Left lobe of liver (tissue), 2 donors: ENCODE results near the gene TYMP. TPM values are rescaled to one million over a fixed set of nuclear protein-coding genes. Genes with fewer than 3 reads are reported as not detected.
"Not testable (repeated sequence)": the region's sequence is repeated elsewhere in the genome, so short reads cannot be mapped to it uniquely, and the experiment has no call there.

Experiments used
- ATAC-seq: fragments of 200-7000 bp; cut with Tn5 transposase; one replicate; pipeline ENCODE4 v1.9.1; 2020; ENCODE audit warnings: mild to moderate bottlenecking, moderate library complexity
- DNase-seq: peaks from one replicate; pipeline ENCODE4 v3.0.0-alpha.2; 2020; ENCODE audit warnings: low spot score
- total RNA-seq: library from RNA; stranded (reverse); gene quantifications from one replicate; pipeline ENCODE4 v1.2.1, GENCODE V29; 2021
- donor health status: DM: no; HTN: no; CAD: no; lungs with moderate emphysema.
- donor health status: DM: no; HTN: yes; CAD: no.

The TYMP gene
- total RNA-seq, 1 donor from 2014 or later: 80.0 TPM

DNA sequence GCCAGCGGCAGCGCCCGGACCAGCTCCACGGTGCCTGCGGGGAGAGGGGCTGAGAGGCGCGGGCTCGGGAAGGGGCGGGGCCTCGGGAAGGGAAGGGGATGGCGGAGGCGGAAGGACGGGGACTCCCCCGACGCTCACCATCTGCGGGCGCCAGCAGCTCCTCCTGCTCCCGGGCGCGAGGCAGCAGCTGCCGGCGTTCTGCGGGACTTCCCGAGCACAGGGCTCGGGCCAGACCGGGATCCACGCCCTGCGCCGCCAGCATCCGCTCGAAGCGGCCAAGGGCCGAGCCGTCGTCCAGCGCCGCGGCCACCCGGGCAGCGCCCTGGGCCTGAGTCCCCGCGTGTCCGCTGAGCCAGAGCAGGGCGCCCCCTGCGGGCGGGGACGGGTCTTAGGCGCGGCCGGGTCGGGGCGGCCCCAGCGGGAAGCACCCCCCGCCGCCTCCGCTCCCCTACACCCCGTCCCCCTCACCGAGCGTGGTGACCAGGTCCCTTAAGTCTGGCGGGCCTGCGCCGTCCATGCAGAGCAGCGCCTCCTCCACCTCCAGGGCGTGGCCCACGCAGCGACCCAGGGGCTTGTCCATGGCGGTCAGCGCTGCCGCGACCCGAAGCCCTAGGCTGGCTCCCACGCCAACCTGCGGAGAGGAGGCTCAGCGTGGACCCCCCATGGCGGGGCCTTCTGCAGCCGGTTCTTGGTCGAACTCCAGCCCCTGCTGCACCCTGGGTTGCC is 3.5 kb downstream of the TYMP start:
- DNase-seq: peak; percentile 84
- ATAC-seq: peak; percentile 35

- no peak for DNase-seq
These were observed 4.0 kb downstream of the TYMP start for GRCh38 chr22:50525858-50526107.

DNA sequence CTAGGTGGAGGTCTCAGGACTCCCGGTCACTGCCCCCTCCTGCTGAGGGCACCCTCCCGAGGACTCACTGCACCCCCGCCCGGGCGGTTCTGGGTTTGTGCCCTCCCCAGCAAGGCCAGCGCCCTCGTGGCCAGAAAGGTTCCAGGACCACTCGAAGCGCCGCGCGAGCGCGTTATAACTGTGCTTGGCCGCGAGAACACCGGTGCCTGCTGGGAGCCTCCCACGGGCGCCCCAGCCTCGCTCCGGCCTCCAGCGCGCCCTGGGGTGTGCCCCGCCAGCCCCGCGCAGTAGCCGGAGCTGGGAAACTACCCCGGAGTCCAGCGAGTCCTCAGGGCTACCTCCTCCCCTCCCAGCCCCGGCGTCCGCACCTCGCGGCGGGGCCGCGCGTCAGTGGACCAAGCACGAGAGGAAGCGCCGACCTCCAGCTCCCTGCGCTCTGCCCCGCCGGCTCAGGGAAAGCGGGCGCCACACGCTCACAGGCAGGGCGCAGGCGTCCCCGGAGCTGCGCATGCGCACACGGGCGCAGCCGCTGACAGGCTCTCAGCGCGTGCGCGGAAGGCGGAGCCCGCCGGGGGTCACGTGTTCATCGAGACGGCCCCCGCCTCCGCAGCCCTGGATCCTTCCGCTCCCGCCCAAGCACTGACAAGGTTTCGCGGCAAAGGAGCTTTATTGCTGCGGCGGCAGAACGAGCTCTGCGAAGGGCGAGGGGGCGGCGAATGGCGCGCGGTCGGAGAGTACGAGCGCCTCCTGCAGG is 4.5 kb downstream of the TYMP start, which contains the start of gene SCO2:
Gene SCO2, minus strand, starts transcription at position 495 of the 754 bp plus-strand sequence. CDS start 1,187 bp downstream, outside the sequence.
- DNase-seq: peak; percentile 97
- peak; percentile 53 for ATAC-seq

More at GRCh38 chr22:50525858-50526107, 4.0 kb downstream of the TYMP start:
- peak; percentile 10 for ATAC-seq

GRCh38 chr22:50524676-50525103 is 5.1 kb downstream of the TYMP start:
- ATAC-seq: no peak
- DNase-seq: no peak

GRCh38 chr22:50523806-50524675 is 5.8 kb downstream of the TYMP start:
- no peak for ATAC-seq
- DNase-seq: no peak

GRCh38 chr22:50523458-50523805 is 6.4 kb downstream of the TYMP start:
- no peak for DNase-seq
- ATAC-seq: no peak

DNA sequence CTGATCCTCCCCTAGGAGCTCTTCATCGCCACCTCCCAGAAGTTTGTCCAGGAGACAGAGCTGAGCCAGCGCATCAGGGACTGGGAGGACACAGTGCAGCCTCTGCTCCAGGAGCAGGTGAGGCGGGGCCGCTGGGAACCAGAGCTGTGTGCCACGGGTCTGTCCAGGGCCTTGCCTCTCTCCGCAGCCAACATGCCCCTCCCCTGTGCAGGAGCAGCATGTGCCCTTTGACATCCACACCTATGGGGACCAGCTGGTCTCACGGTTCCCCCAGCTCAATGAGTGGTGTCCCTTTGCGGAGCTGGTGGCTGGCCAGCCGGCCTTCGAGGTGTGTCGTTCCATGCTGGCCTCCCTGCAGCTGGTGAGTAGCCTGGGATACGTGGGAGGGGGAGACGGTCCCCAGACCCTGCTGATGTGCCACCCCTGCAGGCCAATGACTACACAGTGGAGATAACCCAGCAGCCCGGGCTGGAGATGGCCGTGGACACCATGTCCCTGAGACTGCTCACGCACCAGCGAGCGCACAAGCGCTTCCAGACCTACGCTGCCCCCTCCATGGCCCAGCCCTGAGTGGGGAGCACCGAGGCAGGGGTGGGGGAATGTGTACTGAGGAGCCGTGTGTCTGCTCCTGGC is 6.9 kb downstream of the TYMP start:
- DNase-seq: no peak
- no peak for ATAC-seq

DNA sequence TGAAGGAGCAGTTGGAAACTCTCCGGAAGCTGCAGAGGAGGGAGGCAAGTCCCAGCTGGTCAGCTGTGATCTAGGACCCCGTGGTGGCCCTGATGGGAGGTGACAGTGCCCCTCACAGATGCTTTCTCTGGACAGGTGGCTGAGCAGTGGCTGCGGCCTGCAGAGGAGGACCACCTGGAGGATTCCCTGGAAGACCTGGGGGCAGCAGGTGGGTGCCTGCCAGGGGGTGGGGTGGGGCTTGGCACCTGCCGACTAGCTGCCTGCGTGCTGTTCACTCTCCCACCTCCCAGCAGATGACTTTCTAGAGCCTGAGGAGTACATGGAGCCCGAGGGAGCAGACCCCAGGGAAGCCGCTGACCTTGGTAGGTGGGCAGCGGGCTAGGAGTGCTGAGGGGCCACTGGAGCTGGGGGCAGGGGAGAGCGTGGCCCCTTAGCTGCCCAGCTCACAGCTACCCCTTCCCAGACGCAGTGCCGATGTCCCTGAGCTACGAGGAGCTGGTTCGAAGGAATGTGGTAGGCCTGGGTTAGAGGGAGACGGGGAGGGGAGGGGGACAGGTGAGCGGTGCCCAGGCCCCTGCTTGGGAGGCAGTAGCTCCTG is 7.5 kb downstream of the TYMP start:
- ATAC-seq: no peak
- no peak for DNase-seq

DNA sequence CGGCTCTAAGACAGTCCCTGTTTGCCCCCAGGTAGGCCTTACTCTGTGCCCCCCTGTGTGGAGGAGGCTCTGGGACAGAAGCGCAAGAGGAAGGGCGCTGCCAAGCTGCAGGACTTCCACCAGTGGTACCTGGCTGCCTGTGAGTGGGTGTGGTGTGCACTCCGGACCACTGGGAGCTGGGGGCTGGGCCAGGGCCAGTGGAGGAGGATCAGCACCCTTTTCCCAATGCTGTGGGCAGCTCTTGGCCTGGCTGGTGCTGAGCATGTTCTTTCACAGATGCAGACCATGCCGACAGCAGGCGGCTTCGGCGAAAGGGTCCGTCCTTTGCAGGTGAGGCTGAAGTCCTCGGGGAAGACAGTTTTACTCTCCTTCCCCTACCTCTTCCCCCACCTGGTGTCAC is 8.1 kb downstream of the TYMP start:
- DNase-seq: no peak
- ATAC-seq: no peak

- ATAC-seq: no peak
- DNase-seq: no peak
These were observed 8.9 kb downstream of the TYMP start for GRCh38 chr22:50520826-50521453.

- ATAC-seq: not testable (repeated sequence)
These were observed 9.6 kb downstream of the TYMP start for GRCh38 chr22:50520184-50520583.

GRCh38 chr22:50519151-50519550 is 10.7 kb downstream of the TYMP start:
- no peak for ATAC-seq
- DNase-seq: no peak

More at GRCh38 chr22:50520184-50520583, 9.6 kb downstream of the TYMP start:
- not testable (repeated sequence) for DNase-seq

- DNase-seq (no peak), ATAC-seq (no peak)
These were observed 11.2 kb downstream of the TYMP start for GRCh38 chr22:50518606-50519005.

DNA sequence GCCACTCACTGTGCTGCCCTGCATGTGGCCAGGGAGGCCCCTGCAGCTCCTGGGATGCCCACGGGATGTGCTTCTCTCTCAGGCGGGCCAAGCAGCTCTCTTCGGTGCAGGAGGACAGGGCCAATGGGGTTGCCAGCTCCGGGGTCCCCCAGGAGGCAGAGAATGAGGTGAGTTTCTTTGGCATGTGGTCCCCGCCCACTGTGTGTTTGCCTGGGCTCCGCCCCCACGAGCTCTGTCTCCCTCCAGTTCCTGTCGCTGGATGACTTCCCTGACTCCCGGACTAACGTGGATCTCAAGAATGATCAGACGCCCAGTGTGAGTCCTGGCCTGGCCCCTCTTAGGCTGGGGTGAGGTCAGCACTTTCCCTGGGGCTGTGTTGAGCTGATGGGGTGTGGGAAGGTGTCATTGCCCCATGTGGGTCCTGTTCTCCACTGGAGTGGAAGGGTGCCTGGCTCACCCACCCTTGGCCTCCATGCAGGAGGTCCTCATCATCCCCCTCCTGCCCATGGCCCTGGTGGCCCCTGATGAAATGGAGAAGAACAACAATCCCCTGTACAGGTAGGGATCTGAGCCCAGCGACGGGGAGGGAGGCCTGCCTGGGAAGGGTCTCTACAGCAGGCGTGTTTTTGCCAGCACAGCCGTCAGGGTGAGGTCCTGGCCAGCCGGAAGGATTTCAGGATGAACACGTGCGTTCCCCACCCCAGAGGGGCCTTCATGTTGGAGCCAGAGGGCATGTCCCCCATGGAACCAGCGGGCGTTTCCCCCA is 12.1 kb downstream of the TYMP start:
- ATAC-seq: no peak
- DNase-seq: no peak

DNA sequence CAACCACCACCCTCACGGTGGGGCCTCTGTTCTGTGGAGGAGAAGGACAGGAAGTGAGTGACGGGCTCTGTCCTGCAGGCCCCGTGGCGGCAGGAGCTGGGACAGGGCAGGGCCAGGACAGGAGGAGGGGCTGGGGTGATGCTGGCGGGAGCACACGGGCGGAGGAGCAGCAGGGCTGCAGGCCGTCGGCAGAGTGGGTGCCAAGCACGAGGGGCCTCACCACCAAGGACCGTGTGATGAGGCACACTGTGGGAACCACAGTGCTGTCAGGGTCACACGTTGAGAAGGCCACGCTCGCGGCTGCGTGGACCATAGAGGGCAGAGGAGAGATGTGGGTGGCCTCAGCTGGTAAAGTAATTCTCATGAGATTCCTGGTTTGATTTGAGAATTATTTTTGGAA is 12.9 kb downstream of the TYMP start:
- DNase-seq (no peak), ATAC-seq (no peak)

DNA sequence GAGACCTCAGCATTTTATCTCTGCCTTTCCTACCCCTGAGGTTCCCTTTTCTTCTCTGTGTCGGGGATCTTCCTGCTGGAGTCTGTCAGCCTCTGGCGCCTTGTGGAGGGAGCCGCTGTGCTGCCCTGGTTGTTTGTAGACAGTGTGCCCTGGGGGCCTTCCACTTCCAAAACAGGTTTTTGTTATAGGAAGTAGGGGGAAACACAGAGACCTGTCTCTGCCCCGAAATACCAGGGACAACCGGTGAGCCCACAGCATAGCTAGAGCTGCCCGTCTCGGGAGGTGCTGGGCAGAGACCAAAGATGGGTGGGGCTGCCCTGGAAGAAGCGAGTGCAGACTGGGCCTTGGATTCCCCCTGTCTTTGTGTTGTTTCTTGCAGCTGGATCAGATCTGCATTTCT is 13.7 kb downstream of the TYMP start:
- DNase-seq (no peak), ATAC-seq (no peak)

- DNase-seq (no peak), ATAC-seq (no peak)
These were observed 16.6 kb downstream of the TYMP start for GRCh38 chr22:50513175-50513574.

DNA sequence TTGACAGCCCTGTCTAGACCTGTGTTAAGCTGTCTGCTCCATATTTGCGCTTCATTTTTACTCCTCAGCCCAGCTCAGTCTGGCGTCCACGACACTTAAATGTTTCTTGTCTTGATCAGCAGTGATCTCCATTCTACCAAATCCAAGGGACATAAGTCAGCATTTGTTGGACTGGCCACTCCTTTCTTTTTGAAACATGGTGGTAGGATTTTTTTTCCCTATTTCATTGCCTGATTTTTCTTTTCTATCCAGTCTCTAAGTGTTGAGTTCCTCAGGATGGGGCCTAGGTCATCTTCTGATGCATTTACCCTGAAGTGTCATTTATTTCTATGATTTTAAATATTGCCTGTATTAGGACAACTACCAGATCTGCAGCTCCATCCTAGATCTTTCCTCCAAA is 20.9 kb downstream of the TYMP start:
- DNase-seq (no peak), ATAC-seq (no peak)
